ENCODE results near the gene AMTN. TPM values are rescaled to one million over a fixed set of nuclear protein-coding genes. Genes with fewer than 3 reads are reported as not detected.

Gene AMTN
- total and polyA plus RNA-seq, 9 donors = not detected

Other genes starting within 250 kb of the AMTN start
- gene CABS1, start 183.6 kb upstream of the AMTN start, total RNA-seq = not detected
- under 1 TPM in 1 of 8 donors, not detected in 7; 0.53 TPM for gene CABS1, start 183.6 kb upstream of the AMTN start, polyA plus RNA-seq (ENCODE audit: insufficient read depth in 1 of 8, insufficient read length in 8 of 8, low replicate concordance in 1 of 8)
- not detected for gene SMR3A, start 157.8 kb upstream of the AMTN start, total RNA-seq
- not detected for gene SMR3A, start 157.8 kb upstream of the AMTN start, polyA plus RNA-seq (ENCODE audit: insufficient read depth in 1 of 8, insufficient read length in 8 of 8, low replicate concordance in 1 of 8)
- not detected for gene SMR3B, start 135.4 kb upstream of the AMTN start, total RNA-seq
- gene SMR3B, start 135.4 kb upstream of the AMTN start, polyA plus RNA-seq (ENCODE audit: insufficient read depth in 1 of 8, insufficient read length in 8 of 8, low replicate concordance in 1 of 8) = under 1 TPM in 1 of 8 donors, not detected in 7; 0.20 TPM
- gene OPRPN, start 120.6 kb upstream of the AMTN start, total RNA-seq = not detected
- gene OPRPN, start 120.6 kb upstream of the AMTN start, polyA plus RNA-seq (ENCODE audit: insufficient read depth in 1 of 8, insufficient read length in 8 of 8, low replicate concordance in 1 of 8) = not detected
- gene MUC7, start 46.4 kb upstream of the AMTN start, total RNA-seq = not detected
- under 1 TPM in 2 of 8 donors, not detected in 6; 0.15 to 0.36 TPM for gene MUC7, start 46.4 kb upstream of the AMTN start, polyA plus RNA-seq (ENCODE audit: insufficient read depth in 1 of 8, insufficient read length in 8 of 8, low replicate concordance in 1 of 8)
- gene AMBN, start 73.7 kb downstream of the AMTN start, total RNA-seq = not detected
- gene AMBN, start 73.7 kb downstream of the AMTN start, polyA plus RNA-seq (ENCODE audit: insufficient read depth in 1 of 8, insufficient read length in 8 of 8, low replicate concordance in 1 of 8) = not detected
- gene ENAM, start 110.2 kb downstream of the AMTN start, total RNA-seq = 2.4 TPM
- 1 to 10 TPM; 1.4 to 4.2 (median 2.1) TPM for gene ENAM, start 110.2 kb downstream of the AMTN start, polyA plus RNA-seq (ENCODE audit: insufficient read depth in 1 of 8, insufficient read length in 8 of 8, low replicate concordance in 1 of 8)
- gene JCHAIN, start 147.9 kb downstream of the AMTN start, total RNA-seq = 2.3 TPM
- gene JCHAIN, start 147.9 kb downstream of the AMTN start, polyA plus RNA-seq (ENCODE audit: insufficient read depth in 1 of 8, insufficient read length in 8 of 8, low replicate concordance in 1 of 8) = 1 to 10 TPM in 3 of 8 donors, under 1 TPM in 5; 0.45 to 1.6 (median 0.90) TPM
- gene UTP3, start 170.0 kb downstream of the AMTN start, total RNA-seq = 10.7 TPM
- gene UTP3, start 170.0 kb downstream of the AMTN start, polyA plus RNA-seq (ENCODE audit: insufficient read depth in 1 of 8, insufficient read length in 8 of 8, low replicate concordance in 1 of 8) = 10 to 100 TPM; 19.3 to 28.7 (median 23.8) TPM
- gene RUFY3, start 203.4 kb downstream of the AMTN start, total RNA-seq = 81.3 TPM
- gene RUFY3, start 203.4 kb downstream of the AMTN start, polyA plus RNA-seq (ENCODE audit: insufficient read depth in 1 of 8, insufficient read length in 8 of 8, low replicate concordance in 1 of 8) = 100 to 1,000 TPM in 1 of 8 donors, 10 to 100 TPM in 7; 47.7 to 102 (median 68.7) TPM